ENCODE data around the gene KLHL26. TPM values are rescaled to one million over a fixed set of nuclear protein-coding genes. Genes with fewer than 3 reads are reported as not detected.

Gene KLHL26
- total and polyA plus RNA-seq, 9 of the 15 experiments (the other 6 are each of a cell fraction or from before 2014, with no cell fraction given), result 0.13 to 13.3 (median 1.4) TPM

DNA sequence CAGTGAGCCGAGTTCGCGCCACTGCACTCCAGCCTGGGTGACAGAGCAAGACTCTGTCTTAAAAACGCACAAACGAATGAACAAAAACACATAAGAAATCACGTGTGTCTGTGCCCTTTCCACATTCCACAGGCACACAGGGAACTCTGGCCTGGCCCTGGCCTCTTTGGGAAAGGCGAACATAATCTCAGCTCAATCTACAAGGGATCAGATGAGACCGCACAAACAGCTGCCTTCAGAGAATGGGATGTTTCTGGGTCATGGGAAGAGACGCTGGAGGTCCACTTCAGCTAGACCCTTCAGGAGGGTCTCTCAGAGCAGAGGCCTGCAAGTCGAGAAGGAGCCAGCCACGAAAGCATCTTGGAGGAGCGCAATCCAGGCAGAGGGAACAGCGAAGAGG, 40.3 kb downstream of the KLHL26 start:
- 0 out of 2 replicates have a peak overlapping the region, but pooled peaks have one; percentile 1 for H2AFZ ChIP-seq (ENCODE audit: low read depth, low read length)
- no peak overlapping the region for H3K27ac ChIP-seq (ENCODE audit: extremely low read depth, low read depth, low read length)
- TF ChIP-seq SRSF1 (IDR thresholded peaks at IDR 0.05; ENCODE audit: low read depth, low read length), result no peak
- TF ChIP-seq KLF10 (CRISPR knock-in tag; IDR thresholded peaks at IDR 0.05), result no peak
- TF ChIP-seq ILK (tag; IDR thresholded peaks at IDR 0.05; ENCODE audit: borderline replicate concordance, low read depth), result no peak
- TF ChIP-seq KAT8 (IDR thresholded peaks at IDR 0.05; ENCODE audit: low read depth), result no peak
- TF ChIP-seq, protein P1, sequence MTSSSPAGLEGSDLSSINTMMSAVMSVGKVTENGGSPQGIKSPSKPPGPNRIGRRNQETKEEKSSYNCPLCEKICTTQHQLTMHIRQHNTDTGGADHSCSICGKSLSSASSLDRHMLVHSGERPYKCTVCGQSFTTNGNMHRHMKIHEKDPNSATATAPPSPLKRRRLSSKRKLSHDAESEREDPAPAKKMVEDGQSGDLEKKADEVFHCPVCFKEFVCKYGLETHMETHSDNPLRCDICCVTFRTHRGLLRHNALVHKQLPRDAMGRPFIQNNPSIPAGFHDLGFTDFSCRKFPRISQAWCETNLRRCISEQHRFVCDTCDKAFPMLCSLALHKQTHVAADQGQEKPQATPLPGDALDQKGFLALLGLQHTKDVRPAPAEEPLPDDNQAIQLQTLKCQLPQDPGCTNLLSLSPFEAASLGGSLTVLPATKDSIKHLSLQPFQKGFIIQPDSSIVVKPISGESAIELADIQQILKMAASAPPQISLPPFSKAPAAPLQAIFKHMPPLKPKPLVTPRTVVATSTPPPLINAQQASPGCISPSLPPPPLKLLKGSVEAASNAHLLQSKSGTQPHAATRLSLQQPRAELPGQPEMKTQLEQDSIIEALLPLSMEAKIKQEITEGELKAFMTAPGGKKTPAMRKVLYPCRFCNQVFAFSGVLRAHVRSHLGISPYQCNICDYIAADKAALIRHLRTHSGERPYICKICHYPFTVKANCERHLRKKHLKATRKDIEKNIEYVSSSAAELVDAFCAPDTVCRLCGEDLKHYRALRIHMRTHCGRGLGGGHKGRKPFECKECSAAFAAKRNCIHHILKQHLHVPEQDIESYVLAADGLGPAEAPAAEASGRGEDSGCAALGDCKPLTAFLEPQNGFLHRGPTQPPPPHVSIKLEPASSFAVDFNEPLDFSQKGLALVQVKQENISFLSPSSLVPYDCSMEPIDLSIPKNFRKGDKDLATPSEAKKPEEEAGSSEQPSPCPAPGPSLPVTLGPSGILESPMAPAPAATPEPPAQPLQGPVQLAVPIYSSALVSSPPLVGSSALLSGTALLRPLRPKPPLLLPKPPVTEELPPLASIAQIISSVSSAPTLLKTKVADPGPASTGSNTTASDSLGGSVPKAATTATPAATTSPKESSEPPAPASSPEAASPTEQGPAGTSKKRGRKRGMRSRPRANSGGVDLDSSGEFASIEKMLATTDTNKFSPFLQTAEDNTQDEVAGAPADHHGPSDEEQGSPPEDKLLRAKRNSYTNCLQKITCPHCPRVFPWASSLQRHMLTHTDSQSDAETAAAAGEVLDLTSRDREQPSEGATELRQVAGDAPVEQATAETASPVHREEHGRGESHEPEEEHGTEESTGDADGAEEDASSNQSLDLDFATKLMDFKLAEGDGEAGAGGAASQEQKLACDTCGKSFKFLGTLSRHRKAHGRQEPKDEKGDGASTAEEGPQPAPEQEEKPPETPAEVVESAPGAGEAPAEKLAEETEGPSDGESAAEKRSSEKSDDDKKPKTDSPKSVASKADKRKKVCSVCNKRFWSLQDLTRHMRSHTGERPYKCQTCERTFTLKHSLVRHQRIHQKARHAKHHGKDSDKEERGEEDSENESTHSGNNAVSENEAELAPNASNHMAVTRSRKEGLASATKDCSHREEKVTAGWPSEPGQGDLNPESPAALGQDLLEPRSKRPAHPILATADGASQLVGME (CRISPR knock-in tag; IDR thresholded peaks at IDR 0.05), result no peak
- no peak for TF ChIP-seq NCOA4 (IDR thresholded peaks at IDR 0.05; ENCODE audit: partially characterized antibody)
- TF ChIP-seq, protein P2, sequence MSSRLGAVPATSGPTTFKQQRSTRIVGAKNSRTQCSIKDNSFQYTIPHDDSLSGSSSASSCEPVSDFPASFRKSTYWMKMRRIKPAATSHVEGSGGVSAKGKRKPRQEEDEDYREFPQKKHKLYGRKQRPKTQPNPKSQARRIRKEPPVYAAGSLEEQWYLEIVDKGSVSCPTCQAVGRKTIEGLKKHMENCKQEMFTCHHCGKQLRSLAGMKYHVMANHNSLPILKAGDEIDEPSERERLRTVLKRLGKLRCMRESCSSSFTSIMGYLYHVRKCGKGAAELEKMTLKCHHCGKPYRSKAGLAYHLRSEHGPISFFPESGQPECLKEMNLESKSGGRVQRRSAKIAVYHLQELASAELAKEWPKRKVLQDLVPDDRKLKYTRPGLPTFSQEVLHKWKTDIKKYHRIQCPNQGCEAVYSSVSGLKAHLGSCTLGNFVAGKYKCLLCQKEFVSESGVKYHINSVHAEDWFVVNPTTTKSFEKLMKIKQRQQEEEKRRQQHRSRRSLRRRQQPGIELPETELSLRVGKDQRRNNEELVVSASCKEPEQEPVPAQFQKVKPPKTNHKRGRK (tag; IDR thresholded peaks at IDR 0.05), result no peak
- TF ChIP-seq, protein P3, sequence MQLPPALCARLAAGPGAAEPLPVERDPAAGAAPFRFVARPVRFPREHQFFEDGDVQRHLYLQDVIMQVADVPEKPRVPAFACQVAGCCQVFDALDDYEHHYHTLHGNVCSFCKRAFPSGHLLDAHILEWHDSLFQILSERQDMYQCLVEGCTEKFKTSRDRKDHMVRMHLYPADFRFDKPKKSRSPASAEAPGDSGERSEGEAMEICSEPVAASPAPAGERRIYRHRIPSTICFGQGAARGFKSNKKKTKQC (CRISPR knock-in tag; IDR thresholded peaks at IDR 0.05), result no peak
- no peak for TF ChIP-seq THAP12 (CRISPR knock-in tag; IDR thresholded peaks at IDR 0.05)

More for the DNA sequence above, 40.3 kb downstream of the KLHL26 start:
- Histone ChIP-seq H3K27me3 (ENCODE audit: control insufficient read depth in 2 of 2, insufficient read depth in 2 of 2, low read length in 2 of 2) (no peaks in the 10 kb centered on the region), H3K79me2 (ENCODE audit: control insufficient read depth, insufficient read depth, low read length) (no peaks in the 10 kb centered on the region), H3K9me3 (replicated peaks; ENCODE audit: control insufficient read depth, insufficient read depth, low read depth, low read length) (peaks cover 4% of the 10 kb centered on the region), H4K20me1 (replicated peaks; ENCODE audit: control insufficient read depth, insufficient read depth, low read length) (no peaks in the 10 kb centered on the region), H3K9me1 (ENCODE audit: control insufficient read depth, insufficient read depth, low read length) (no peaks in the 10 kb centered on the region), H3K9ac (ENCODE audit: insufficient read depth in 1 of 2, low read depth in 2 of 2, low read length in 2 of 2) (peak overlapping the region in 1 of 2 experiments; percentile 19; a peak in 2 of 4 replicates), H3K36me3 (ENCODE audit: control insufficient read depth, insufficient read depth, low read length) (no peaks in the 10 kb centered on the region), H3K4me3 (no peak overlapping the region), H3K4me2 (ENCODE audit: insufficient read depth, low read length) (no peak overlapping the region), H3K4me1 (replicated peaks in 1 of 2; ENCODE audit: control insufficient read depth in 2 of 2, insufficient read depth in 2 of 2, low read length in 2 of 2) (peaks cover 7 to 15% of the 10 kb centered on the region in 2 experiments; a peak in 3 of 5 replicates)
- CTCF ChIA-PET (ENCODE audit: low intra/inter-chr PET ratio), result no interaction called here
- intact Hi-C loops (cut with micrococcal nuclease), result loop anchor here (5.0 kb wide), 3 partner anchors 85 to 210 kb away; partner anchors contain the start of gene FKBP8
- BruUV-seq (replicated peaks), result no TSS peak
- POLR2A ChIA-PET, result no interaction called here
- no peak for FAIRE-seq
- DNase-seq (ENCODE audit: extremely low read depth in 1 of 4, low spot score in 3 of 4), result no peak
- no peak for ATAC-seq
- 67% methylated on average over 13 of the region's 13 CpGs for WGBS (ENCODE audit: insufficient coverage, low coverage, missing lambda C conversion rate)
- in situ Hi-C loops (cut with MboI), result loop anchor here (5.0 kb wide), 1 partner anchor 210 kb away; no protein-coding TSS in a partner anchor
